ENCODE data around the gene PRICKLE1.

Gene PRICKLE1

GRCh38 chr12:42445891-42446290 is 143.7 kb downstream of the PRICKLE1 start:
- DNase-seq = no peak

- DNase-seq = no peak
These were observed 145.2 kb downstream of the PRICKLE1 start for GRCh38 chr12:42444192-42444943.

GRCh38 chr12:42442888-42443287 is 146.7 kb downstream of the PRICKLE1 start:
- DNase-seq = no peak

- no peak for DNase-seq
These were observed 147.2 kb downstream of the PRICKLE1 start for GRCh38 chr12:42442311-42442759.

- DNase-seq = no peak
These were observed 148.9 kb downstream of the PRICKLE1 start for GRCh38 chr12:42440608-42441007.

GRCh38 chr12:42432517-42433140 is 156.9 kb downstream of the PRICKLE1 start:
- DNase-seq = no peak

- DNase-seq = no peak
These were observed 160.7 kb downstream of the PRICKLE1 start for GRCh38 chr12:42428850-42429249.

- no peak for DNase-seq
These were observed 162.8 kb downstream of the PRICKLE1 start for GRCh38 chr12:42426746-42427145.

- no peak for DNase-seq
These were observed 166.8 kb downstream of the PRICKLE1 start for GRCh38 chr12:42422785-42423184.

- DNase-seq = no peak
These were observed 167.4 kb downstream of the PRICKLE1 start for GRCh38 chr12:42421844-42422779.

GRCh38 chr12:42420395-42420794 is 169.2 kb downstream of the PRICKLE1 start:
- DNase-seq = no peak

GRCh38 chr12:42410340-42410739 is 179.2 kb downstream of the PRICKLE1 start:
- DNase-seq = no peak

GRCh38 chr12:42409471-42409870 is 180.1 kb downstream of the PRICKLE1 start:
- DNase-seq = no peak

- no peak for DNase-seq
These were observed 182.2 kb downstream of the PRICKLE1 start for GRCh38 chr12:42407306-42407705.

Measured in activated effector memory CD4-positive, alpha-beta T cell treated with Interleukin-2 at 50 U/mL for 16 hours (primary cell).